GM12875 (cell line): ENCODE data around the gene PPP1R12C.
A peak's percentile ranks its signal among the peaks of the same experiment; 100 is the strongest.

Source experiments
- H3K4me3 ChIP-seq: one replicate; pipeline ENCODE4 v1.5.1; 2011; ENCODE audit warnings: low read depth, low read length, control low read depth
- TF ChIP-seq, protein P1 (sequence below): IDR thresholded peaks from 2 replicates; pipeline ENCODE4 v1.5.1; 2011; ENCODE audit warnings: low read depth, mild to moderate bottlenecking, control low read depth, inconsistent platforms, low read length, moderate library complexity, borderline replicate concordance; ENCODE audit not compliant: insufficient read depth

PPP1R12C gene

DNA sequence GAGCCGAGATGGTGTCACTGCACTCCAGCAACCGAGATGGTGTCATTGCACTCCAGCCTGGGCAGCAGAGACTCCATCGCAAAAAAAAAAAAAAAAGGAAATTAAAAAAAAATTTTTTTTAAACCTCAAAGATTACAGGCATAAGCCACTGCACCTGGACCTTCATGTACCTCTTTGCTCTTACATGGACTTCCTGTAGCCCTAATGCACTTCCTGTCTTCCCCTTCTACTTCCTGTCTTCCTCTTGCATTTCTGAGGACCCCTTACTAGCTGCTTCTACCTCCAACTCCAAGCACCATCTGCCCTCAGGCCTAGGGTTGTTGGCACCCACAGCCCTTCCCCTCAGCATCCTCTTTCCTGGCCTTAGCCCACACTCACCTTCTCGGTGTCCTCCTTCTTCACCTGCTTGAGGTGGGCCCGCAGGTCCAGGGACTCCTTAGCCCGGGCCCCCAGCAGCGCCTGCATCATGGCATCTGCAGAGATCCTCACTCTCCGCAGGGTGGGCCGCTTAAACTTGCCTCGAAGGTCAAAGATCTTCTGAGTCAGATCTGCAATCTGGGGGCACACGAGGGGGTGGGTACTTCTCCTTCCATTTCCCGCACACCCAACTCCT is 36.3 kb upstream of the PPP1R12C start:
- H3K4me3 ChIP-seq = no peak overlapping the region
- TF ChIP-seq, protein P1, sequence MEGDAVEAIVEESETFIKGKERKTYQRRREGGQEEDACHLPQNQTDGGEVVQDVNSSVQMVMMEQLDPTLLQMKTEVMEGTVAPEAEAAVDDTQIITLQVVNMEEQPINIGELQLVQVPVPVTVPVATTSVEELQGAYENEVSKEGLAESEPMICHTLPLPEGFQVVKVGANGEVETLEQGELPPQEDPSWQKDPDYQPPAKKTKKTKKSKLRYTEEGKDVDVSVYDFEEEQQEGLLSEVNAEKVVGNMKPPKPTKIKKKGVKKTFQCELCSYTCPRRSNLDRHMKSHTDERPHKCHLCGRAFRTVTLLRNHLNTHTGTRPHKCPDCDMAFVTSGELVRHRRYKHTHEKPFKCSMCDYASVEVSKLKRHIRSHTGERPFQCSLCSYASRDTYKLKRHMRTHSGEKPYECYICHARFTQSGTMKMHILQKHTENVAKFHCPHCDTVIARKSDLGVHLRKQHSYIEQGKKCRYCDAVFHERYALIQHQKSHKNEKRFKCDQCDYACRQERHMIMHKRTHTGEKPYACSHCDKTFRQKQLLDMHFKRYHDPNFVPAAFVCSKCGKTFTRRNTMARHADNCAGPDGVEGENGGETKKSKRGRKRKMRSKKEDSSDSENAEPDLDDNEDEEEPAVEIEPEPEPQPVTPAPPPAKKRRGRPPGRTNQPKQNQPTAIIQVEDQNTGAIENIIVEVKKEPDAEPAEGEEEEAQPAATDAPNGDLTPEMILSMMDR = no peak

DNA sequence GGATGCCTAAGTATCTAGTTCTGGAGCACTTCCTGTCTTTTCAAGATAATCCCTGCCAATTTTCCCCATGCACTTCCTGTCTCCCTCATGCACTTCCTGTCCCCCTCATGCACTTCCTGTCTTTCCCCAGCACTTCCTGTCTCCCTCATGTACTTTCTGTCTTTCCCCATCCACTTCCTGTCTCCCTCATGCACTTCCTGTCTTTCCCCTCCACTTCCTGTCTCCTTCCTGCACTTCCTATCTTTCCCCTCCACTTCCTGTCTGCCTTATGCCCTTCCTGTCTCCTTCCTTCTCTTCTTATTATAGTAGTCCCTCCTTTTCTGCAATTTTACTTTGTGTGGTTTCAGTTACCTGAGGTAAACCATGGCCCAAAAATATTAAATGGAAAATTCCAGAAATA is 34.6 kb upstream of the PPP1R12C start:
- TF ChIP-seq, protein P1 = no peak
- H3K4me3 ChIP-seq = no peak overlapping the region

DNA sequence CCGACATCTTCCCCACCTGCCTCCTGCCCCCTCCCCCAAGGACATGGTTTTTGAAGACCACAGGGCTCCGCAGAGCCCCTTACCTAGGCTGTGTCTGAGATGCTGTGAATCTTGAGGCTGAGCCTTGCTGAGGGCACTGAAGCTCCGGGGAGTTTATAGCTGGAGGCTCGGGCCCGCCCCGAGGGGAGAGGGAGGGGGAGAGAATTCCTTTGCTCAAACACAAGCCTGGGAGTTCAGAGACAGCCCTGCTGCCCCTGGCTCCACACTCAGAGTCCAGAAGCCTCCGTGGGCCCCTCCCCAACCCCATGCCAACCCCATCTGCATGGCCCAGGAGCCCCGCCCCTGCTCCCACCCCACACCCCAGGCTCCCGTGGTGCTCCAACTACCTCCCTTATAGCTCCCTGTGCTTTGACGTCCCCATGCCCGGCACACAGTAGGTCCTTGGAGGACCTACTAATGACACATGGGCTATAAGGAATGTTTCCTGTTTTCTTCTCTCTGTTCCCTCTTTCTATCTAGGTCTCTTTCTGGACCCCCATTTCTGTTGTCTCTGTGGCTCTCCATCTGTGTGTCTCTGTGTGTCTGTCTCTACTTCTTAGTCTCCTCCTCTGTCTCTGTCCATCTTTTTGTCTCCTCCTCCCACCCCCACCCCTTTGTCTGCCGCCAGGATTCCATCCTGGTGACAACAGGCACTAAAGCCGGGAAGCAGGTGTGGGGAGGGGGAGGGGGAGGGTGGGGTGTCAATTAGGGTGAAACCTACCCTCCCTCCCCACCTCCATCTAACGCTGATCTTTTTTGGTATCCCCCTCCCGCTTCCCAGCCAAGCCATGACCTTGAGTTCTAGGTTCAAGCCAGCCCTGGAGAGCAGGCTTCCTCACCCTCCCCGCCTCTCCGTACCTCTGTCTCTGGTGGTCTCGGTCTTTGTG is 31.9 kb upstream of the PPP1R12C start, which contains the start of gene TNNT1:
TSS of gene TNNT1 (minus strand) at position 129 of the 926 bp plus-strand sequence. CDS start 2,049 bp downstream, outside the sequence.
- TF ChIP-seq, protein P1 = no peak
- no peak within 1 kb of the TSS for H3K4me3 ChIP-seq

DNA sequence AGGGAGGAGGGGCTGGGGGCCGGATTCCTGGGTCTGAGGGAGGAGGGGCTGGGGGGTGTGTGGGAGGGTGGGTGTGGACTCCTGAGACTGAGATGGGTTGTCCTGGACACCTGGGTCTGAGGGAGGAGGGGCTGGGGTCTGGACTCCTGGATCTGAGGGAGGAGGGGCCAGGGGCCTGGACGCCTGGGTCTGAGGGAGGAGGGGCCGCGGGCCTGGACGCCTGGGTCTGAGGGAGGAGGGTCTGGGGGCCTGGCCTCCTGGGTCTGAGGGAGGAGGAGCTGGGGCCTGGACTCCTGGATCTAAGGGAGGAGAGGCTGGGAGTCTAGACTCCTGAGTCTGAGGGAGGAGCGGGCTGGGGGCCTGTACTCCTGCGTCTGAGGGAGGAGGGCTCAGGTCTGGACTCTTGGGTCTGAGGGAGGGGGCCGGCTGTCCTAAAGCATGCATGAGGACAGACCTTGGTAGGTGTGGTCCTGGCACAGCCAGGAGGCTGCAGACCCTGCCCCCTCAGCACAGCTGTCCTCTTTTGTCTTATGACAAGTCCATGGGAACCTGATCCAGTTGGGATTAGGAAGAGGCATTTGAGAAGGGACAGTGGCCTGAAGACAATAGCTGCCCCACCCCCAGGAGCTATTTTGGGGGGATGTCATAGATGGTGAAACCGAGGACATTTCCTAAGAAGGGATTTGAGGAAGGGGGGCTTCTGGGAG is 30.3 kb upstream of the PPP1R12C start:
- no peak overlapping the region for H3K4me3 ChIP-seq

DNA sequence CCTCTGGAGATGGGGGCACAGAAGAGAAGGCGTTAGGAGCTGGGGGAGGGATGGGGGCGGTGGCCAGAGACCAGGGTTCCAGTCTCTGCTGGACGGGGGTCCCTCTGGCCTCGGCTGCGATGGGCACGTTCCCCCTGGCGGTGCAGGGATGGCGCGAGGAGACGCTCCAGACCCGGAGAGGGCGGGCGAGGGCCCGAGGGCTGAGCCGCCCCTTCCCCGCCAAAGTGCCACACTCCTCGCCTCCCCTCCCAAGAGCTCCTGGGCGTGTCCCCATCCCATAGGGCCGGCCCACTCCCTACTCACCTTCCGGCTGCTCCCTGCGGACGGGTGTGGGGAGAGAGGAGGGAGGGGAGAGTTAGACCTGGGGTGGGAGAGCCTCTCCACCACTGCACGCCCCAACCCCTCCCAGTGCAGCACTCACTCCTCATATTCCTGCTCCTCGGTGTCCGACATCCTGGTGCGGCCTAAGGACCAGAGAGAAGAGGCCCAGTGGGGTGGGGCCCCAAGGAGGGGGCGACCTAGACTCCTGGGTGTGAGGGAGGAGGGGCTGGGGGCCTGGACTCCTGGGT is 29.4 kb upstream of the PPP1R12C start:
- TF ChIP-seq, protein P1 = no peak
- no peak overlapping the region for H3K4me3 ChIP-seq

More for the DNA sequence above, 30.3 kb upstream of the PPP1R12C start:
- TF ChIP-seq, protein P1 = no peak

DNA sequence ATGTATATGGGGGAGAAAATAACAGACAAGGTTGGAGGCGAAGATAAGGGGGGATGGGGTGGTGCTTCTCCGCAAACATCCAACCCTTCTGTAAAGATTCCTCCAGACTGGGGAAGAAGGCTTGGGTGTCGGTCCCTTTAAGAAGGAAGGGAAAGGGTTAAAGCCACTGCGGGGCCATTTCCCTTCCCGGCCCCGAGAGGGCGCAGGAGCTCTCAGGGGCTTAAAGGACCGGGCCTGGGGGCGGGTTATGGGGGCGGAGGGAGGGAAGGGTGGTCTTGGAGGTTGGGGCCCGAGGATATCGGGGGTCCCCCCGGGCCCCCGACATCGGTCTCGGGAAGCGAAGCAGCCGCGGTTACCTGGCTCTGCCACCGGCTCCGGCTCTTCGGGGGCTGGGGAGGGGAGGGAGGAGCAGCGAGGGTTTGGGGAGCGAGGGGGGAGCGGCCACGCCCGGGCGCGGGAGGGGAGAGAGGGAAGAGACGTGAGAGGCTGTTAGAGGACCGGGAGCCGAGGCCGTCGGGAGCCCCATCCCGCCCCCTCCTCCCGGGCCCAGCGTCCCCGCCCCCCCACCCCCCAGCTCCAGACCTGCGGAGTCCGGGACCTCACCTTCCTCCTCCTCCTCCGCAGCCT is 28.8 kb upstream of the PPP1R12C start:
- TF ChIP-seq, protein P1 = peak; percentile 73
- H3K4me3 ChIP-seq = no peak overlapping the region
